T-helper 2 cell (primary cell): ENCODE measurements around the gene RPAIN.
A peak's percentile ranks its signal among the peaks of the same experiment; 100 is the strongest.
"Not testable (repeated sequence)": the region's sequence is repeated elsewhere in the genome, so short reads cannot be mapped to it uniquely, and the experiment has no call there.

Experiments used
- DNase-seq, 5 experiments: peaks; one replicate each; pipeline versions ENCODE4 v3.0.0 to v3.0.0-alpha.2; 2012 to 2022

The RPAIN gene

DNA sequence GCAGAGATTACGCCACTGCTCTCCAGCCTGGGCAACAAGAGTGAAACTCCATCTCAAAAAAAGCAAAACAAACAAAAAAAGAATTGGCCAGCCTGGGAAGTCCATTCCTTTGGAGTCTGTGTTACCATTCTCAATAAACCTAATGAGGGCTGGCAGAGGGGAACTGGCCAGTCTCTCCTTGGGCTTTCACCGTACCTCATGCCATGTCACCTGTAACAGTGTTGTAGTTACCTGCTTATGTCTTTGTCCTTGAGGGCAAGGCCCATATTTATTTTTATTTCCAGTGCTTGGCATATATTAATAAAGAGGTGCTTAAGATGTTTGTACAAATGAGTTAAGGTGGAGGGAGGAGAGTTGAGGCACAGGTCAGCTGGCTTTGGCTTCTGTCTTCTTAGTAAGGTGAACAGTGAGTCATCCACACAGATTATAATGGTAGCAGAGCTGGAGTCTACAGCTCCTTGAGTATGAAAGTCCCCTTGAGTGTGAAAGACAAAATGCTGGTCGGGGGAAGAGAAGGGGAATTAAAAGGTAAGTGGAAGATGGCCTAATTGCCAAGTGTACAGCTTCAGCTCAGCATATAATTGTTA lies 10.5 kb downstream of the RPAIN start:
- no peak for DNase-seq

GRCh38 chr17:5431234-5431633 lies 11.3 kb downstream of the RPAIN start:
- DNase-seq = not testable (repeated sequence)

- no peak for DNase-seq
These were observed 12.1 kb downstream of the RPAIN start for GRCh38 chr17:5431949-5432556.

- DNase-seq = no peak
These were observed 15.0 kb downstream of the RPAIN start for GRCh38 chr17:5434984-5435383.

GRCh38 chr17:5435781-5436315 lies 15.9 kb downstream of the RPAIN start:
- peak in 1 of 5 experiments; percentile 74 for DNase-seq

DNA sequence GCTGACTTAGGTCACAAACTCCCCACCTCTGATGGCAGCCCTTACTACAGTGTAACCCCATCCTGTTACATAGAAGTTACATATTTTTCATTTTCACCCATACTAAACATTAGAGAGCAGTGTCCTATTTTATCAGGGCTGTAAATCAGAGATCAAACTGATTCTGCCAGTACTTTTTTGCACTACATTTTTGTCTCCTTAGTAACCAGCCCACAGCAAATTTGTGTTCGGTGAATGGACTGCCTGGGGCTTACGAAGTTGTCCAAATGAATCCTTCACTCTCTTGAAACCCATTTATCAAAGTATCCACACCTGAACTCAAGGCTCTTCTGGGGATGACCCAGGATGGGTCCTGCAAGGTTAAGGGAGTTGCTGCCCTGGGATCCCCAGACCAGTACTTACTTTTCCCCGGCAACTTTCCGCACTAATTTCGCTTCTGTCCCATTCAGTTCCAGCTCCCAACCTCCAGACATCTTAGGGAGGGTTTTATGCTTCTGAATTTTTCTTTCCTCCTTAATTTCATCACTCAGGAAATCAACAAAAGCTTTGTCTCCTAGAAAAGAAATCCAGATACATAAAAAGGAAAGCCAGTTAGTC lies 17.8 kb downstream of the RPAIN start:
- peak in 1 of 5 experiments; percentile 70 for DNase-seq

- peak; percentile 85 to 96 (median 87) for DNase-seq
These were observed 18.9 kb downstream of the RPAIN start, which contains the start of gene C1QBP for GRCh38 chr17:5438716-5439445. Gene C1QBP, minus strand, starts transcription at chr17:5439155. Its CDS starts 82 bp downstream, at chr17:5439073.

GRCh38 chr17:5439446-5439764 lies 19.4 kb downstream of the RPAIN start:
- DNase-seq = no peak

DNA sequence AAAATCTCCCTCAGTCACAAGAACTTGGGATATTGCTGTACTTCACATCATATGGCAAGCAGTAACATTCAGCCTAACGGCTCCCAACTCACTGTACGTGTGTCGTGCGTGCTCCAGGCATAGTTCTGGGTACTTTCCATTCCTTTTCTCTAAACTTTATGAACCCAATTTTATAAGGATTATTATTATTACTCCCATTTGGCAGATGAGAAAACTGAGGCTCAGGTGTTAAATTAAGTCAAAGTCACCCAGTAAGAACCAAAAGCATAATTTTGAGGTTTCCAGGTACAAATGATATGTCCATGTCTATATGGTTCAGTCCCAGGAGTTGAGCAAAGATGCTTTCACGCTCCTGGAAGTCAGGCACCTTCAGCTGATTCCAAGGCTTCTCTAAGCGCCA lies 23.7 kb downstream of the RPAIN start:
- no peak for DNase-seq

GRCh38 chr17:5444209-5444608 lies 24.2 kb downstream of the RPAIN start:
- DNase-seq = no peak

DNA sequence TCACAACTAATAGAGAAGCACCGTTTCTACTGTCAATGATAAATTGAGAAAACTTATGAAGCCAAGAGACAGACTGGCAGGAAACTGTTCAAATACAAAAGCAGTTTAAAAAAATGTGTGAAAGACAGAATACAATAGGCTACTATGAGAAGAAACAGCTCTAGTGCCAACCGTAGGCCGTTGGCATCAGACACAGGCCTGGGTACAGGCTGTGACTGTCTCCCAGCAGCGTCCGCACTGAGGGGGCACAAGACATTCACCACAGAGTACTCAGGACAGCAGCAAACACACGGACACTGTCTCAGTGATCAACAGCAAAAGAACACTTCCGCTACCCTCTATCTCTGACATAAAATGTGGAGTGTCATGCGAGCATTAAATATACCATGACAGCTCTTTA lies 26.8 kb downstream of the RPAIN start:
- DNase-seq = no peak

GRCh38 chr17:5464717-5465507 lies 44.9 kb downstream of the RPAIN start:
- no peak for DNase-seq

- DNase-seq = no peak
These were observed 46.3 kb downstream of the RPAIN start for GRCh38 chr17:5466295-5466694.

- DNase-seq = no peak
These were observed 47.4 kb downstream of the RPAIN start for GRCh38 chr17:5467416-5467815.

DNA sequence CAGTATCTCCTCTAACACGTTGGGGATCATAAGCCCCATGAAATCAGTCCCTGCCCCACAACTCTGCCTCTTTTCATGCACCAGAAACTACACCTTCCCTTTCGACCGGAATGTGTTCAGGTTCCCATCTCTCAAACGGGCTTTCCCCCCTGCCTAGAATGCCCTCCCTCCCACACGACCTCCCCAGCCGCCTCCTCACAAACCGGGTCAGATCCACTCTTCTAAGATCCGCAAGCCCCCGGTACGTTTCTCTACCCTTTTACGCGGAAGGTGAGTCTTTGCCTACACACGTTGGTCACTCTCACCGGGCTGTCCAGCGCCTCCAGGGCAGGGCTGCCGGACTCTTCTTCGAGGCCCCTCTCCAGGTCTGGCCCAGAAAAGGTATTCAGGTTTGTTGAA lies 48.1 kb downstream of the RPAIN start:
- peak in 1 of 5 experiments; percentile 6 for DNase-seq

DNA sequence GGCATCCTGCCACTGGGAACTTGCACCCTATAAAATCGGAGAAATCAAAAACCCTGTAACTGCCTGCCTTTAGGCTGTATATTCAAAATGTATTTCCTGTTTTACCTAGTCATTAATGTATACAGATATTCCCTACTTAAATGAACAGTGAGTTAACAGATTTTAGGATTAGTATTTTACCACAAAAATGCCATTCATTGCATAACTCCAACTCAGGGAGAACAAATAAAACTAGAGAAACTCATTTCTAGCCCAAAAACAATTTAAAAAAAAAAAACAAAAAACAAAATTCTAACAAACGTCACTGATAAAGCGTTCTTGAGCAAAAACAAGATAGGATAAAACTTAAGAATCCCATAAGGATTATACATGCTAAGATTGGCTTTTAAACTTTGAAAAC lies 52.5 kb downstream of the RPAIN start:
- DNase-seq = no peak

- DNase-seq = no peak
These were observed 53.9 kb downstream of the RPAIN start for GRCh38 chr17:5473906-5474305.

DNA sequence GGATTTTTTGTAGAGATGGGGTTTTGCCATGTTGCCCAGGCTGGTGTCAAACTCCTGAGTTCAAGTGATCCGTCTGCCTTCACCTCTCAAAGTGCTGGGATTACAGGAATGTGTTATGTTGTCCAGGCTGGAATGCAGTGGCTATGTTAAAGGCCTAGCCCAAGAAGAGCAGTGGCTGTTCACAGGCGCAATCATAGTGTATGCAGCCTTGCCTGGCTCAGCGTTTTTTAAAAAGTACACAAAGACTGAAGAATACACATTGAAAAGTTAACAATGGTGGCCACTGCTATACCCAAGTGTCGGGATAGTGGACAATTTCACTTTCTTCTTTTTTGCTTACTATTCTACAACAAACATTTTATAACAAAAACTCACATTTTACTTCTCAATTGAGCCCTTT lies 59.0 kb downstream of the RPAIN start:
- DNase-seq = no peak

- no peak for DNase-seq
These were observed 61.0 kb downstream of the RPAIN start for GRCh38 chr17:5480962-5481361.

GRCh38 chr17:5481451-5481850 lies 61.5 kb downstream of the RPAIN start:
- DNase-seq = no peak
